ENCODE measurements around the gene ZNF415.

GRCh38 chr19:53172889-53173288 is 40.2 kb upstream of the ZNF415 start:
- no peak for TF ChIP-seq CTCF (IDR thresholded peaks at IDR 0.05)
- no peak for TF ChIP-seq POLR2A (IDR thresholded peaks at IDR 0.05)

Measured in Peyer's patch (tissue), 4 donors.